ENCODE results near the gene MSL3B.
A peak's percentile ranks its signal among the peaks of the same experiment; 100 is the strongest.

Gene MSL3B

DNA sequence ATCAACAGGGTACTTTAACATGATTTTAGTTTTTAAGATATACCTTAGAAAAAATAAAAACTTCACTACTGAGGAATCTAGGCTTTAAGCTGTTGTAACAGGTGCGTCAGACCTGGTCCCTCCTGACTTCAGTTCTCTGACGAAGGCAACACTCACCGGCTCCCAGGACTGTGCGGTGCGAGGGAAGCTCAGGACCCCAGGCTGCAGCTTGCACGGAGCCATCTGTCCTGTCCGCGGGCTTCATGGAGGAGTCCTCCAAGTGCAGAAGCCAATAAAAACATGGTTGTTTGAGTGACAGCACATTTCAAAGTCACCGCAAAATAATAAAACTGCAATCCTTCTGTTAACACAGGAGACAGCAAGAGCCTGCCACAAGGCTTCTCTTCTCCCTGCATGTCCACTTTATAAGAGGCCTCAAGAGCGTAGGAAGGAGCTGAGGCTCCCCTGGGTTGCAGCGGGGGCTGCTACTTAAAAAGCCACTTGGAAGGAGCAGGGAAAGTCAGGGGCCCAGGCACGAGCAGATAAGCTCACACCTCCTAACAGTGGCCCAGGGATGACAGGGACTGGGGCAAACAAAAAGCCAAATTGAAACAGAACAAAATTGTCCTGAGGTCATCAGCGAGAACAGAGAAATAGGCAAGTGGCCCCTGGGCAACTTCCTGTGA, 18.4 kb downstream of the MSL3B start:
- no peak for TF ChIP-seq CTCF (IDR thresholded peaks at IDR 0.05; ENCODE audit: borderline replicate concordance, control extremely low read depth, extremely low read depth, insufficient read depth, missing control alignments)

GRCh38 chr2:233848276-233848675, 19.9 kb downstream of the MSL3B start:
- no peak for TF ChIP-seq CTCF (IDR thresholded peaks at IDR 0.05; ENCODE audit: borderline replicate concordance, control extremely low read depth, extremely low read depth, insufficient read depth, missing control alignments)
- DNase-seq (ENCODE audit: low spot score) = peak; percentile 4
- in situ Hi-C loops (cut with MboI; ENCODE audit: low sequenced_read_pairs, unreplicated experiment) = no loop called here

More for the DNA sequence above, 18.4 kb downstream of the MSL3B start:
- in situ Hi-C loops (cut with MboI; ENCODE audit: low sequenced_read_pairs, unreplicated experiment) = no loop called here
- peak; percentile 6 for DNase-seq (ENCODE audit: low spot score)

GRCh38 chr2:233847248-233847898, 20.8 kb downstream of the MSL3B start:
- in situ Hi-C loops (cut with MboI; ENCODE audit: low sequenced_read_pairs, unreplicated experiment) = no loop called here
- no peak for TF ChIP-seq CTCF (IDR thresholded peaks at IDR 0.05; ENCODE audit: borderline replicate concordance, control extremely low read depth, extremely low read depth, insufficient read depth, missing control alignments)
- DNase-seq (ENCODE audit: low spot score) = no peak

DNA sequence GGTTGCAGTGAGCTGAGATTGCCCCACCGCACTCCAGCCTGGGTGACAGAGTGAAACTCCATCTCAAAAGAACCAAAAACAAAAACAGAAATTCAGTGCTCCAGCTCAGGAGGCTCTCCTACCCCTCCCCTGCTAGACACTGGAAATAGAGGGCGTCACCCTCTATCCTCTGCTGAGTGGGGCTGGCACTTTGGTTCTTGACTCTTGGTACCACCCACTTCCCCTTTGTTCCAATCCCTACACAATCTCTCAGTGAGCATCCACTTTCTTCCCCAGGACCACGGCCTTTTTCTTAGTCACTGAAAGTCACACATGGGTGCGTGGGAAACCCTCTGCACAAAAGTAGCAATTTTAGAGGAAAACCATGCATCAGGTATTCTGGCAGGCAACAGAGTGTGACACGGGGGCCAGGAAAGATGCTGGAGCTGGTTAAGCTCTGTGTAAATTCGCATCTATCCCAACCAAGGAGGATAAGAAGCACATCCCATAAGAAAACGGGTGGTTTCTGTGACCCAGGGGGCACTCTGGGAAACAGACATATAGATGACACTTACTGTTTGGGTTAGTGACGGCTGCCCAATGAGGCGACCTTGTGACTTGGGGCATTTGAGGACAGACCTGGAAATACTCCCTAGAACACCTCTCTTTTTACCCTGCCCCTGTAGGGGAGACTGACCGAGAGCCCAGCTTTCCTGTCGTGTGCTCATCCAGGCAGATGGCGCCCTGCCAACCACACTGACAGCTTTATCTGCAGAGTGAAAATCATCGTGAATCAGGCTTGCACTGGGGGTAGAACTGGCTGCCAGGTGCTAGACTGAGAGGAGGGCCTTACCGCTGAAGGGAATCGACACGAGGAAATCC, 21.6 kb downstream of the MSL3B start:
- in situ Hi-C loops (cut with MboI; ENCODE audit: low sequenced_read_pairs, unreplicated experiment) = no loop called here
- no peak for DNase-seq (ENCODE audit: low spot score)
- no peak for TF ChIP-seq CTCF (IDR thresholded peaks at IDR 0.05; ENCODE audit: borderline replicate concordance, control extremely low read depth, extremely low read depth, insufficient read depth, missing control alignments)

DNA sequence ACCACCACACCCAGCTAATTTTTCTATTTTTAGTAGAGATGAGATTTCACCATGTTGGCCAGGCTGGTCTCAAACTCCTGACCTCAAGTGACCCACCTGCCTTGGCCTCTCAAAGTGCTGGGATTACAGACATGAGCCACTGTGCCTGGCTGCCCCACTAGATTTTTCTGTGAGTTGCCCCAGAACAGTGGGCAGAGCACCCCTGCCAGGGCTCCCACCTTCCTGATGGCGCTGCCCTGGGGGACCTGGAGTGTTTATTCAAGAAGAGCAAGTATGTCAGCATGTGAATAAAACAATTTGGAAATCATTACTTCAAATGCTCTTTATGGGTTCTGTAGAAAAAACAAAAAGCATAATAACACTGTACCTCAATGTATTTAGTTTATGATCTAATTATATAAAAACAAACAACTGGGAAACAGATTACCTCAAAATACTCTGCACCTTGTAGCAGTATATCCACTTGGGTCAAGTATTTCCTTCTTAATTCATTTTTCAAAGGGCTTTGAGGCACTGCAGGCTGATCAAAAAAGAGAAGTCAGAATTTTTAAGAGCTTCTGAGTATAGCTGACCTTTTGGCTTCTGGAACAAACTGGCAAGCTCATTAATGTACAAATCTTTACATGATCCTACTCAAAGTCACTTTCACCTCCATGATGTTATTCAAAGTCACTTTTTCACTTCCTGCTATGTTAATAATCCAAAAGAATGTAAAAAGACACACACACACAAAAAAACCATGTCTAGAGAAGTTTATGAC, 22.7 kb downstream of the MSL3B start:
- DNase-seq (ENCODE audit: low spot score) = no peak
- in situ Hi-C loops (cut with MboI; ENCODE audit: low sequenced_read_pairs, unreplicated experiment) = no loop called here
- no peak for TF ChIP-seq CTCF (IDR thresholded peaks at IDR 0.05; ENCODE audit: borderline replicate concordance, control extremely low read depth, extremely low read depth, insufficient read depth, missing control alignments)

GRCh38 chr2:233844836-233845235, 23.4 kb downstream of the MSL3B start:
- in situ Hi-C loops (cut with MboI; ENCODE audit: low sequenced_read_pairs, unreplicated experiment) = no loop called here
- DNase-seq (ENCODE audit: low spot score) = no peak
- TF ChIP-seq CTCF (IDR thresholded peaks at IDR 0.05; ENCODE audit: borderline replicate concordance, control extremely low read depth, extremely low read depth, insufficient read depth, missing control alignments) = no peak
